Natural killer cell treated with Interleukin-12 subunit alpha and Interleukin-12 subunit beta and Interleukin-15 and Interleukin-18, amount 100 ng/mL, for 72 hours (primary cell): Measurements from ENCODE around the gene TRPM7. TPM values are rescaled to one million over a fixed set of nuclear protein-coding genes. Genes with fewer than 3 reads are reported as not detected.
"Not testable (repeated sequence)": the region's sequence is repeated elsewhere in the genome, so short reads cannot be mapped to it uniquely, and the experiment has no call there.

Experiments used
- ATAC-seq, 2 donors: fragments of 150-1000 bp; cut with Tn5 transposase in 1 of 2; sonication (Bioruptor Pico), chemical (Tn5 transposase) in 1 of 2; 2 replicates each; pipeline ENCODE4 v1.10.0; 2021
- DNase-seq: peaks from one replicate; pipeline ENCODE4 v3.0.0; 2022; ENCODE audit warnings: low spot score
- H3K27ac Mint-ChIP-seq, 2 donors: 1 replicate in 1 of 2; 2 replicates in 1 of 2; pipeline ENCODE4 v1.8.0; 2022; ENCODE audit warnings: mixed read lengths in 2 of 2, mild to moderate bottlenecking in 1 of 2, moderate library complexity in 1 of 2
- H3K27me3 Mint-ChIP-seq, 2 donors: 1 replicate in 1 of 2; 2 replicates in 1 of 2; pipeline ENCODE4 v1.8.0; 2022; ENCODE audit warnings: mixed read lengths in 2 of 2
- H3K36me3 Mint-ChIP-seq: one replicate; pipeline ENCODE4 v1.8.0; 2022; ENCODE audit warnings: mixed read lengths
- H3K4me1 Mint-ChIP-seq, 2 donors: 1 replicate in 1 of 2; 2 replicates in 1 of 2; pipeline ENCODE4 v1.8.0; 2022; ENCODE audit warnings: low read depth in 2 of 2, mixed read lengths in 2 of 2, mild to moderate bottlenecking in 1 of 2
- H3K4me3 Mint-ChIP-seq: one replicate; pipeline ENCODE4 v1.8.0; 2022; ENCODE audit warnings: mixed read lengths
- H3K9me3 Mint-ChIP-seq: 2 replicates; pipeline ENCODE4 v1.8.0; 2022; ENCODE audit warnings: mixed read lengths
- total RNA-seq, 2 donors: library from RNA; stranded (reverse); gene quantifications; one replicate each; pipeline ENCODE4 v1.2.3, GENCODE V29; 2022

Gene TRPM7
- total RNA-seq, 2 donors from 2014 or later, result 31.7 to 64.0 TPM

DNA sequence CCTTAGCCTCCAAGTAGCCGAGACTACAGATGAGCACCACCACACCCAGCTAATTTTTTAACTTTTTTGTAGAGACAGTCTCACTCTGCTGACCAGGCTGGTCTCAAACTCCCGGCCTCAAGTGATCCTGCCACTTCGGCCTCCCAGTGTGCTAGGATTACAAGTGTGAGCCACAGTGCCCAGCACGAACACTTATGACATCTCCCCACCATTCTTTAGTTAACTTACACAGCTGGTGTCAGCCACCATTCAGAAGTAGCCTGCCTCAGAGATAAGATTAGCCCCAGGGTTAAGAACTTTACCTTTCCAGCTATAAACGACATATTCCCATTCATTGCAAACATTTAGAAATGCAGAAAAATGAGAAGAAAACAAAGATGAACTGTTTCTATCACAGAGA, 58.2 kb downstream of the TRPM7 start:
- peaks cover 14% of the 10 kb centered on the region for H3K36me3 Mint-ChIP-seq
- H3K9me3 Mint-ChIP-seq, result no peaks in the 10 kb centered on the region
- no peaks in the 10 kb centered on the region for H3K27me3 Mint-ChIP-seq
- H3K4me3 Mint-ChIP-seq, result no peak overlapping the region
- DNase-seq (no peak), ATAC-seq (no peak)
- peaks cover 3 to 7% of the 10 kb centered on the region in 2 donors for H3K4me1 Mint-ChIP-seq
- H3K27ac Mint-ChIP-seq, result no peak overlapping the region

- no peak for DNase-seq
- Mint-ChIP-seq H3K4me3 (no peak overlapping the region), H3K36me3 (peaks cover 15% of the 10 kb centered on the region), H3K9me3 (no peaks in the 10 kb centered on the region), H3K27ac (peak overlapping the region; percentile 0 to 8), H3K27me3 (no peaks in the 10 kb centered on the region), H3K4me1 (peaks cover 3 to 7% of the 10 kb centered on the region in 2 donors)
- no peak for ATAC-seq
Measured at GRCh38 chr15:50627351-50628055, 59.1 kb downstream of the TRPM7 start.

- Mint-ChIP-seq H3K4me3 (no peak overlapping the region), H3K9me3 (no peaks in the 10 kb centered on the region), H3K4me1 (peaks cover 3 to 7% of the 10 kb centered on the region in 2 donors), H3K27me3 (no peaks in the 10 kb centered on the region), H3K27ac (peak overlapping the region in 1 of 2 donors; percentile 8), H3K36me3 (peaks cover 15% of the 10 kb centered on the region)
- no peak for DNase-seq
- ATAC-seq, result no peak
Measured at GRCh38 chr15:50624616-50625168, 61.9 kb downstream of the TRPM7 start.

GRCh38 chr15:50622361-50622943, 64.1 kb downstream of the TRPM7 start:
- not testable (repeated sequence) for H3K27me3 Mint-ChIP-seq, H3K27ac Mint-ChIP-seq, H3K4me1 Mint-ChIP-seq, H3K9me3 Mint-ChIP-seq, DNase-seq, H3K4me3 Mint-ChIP-seq, ATAC-seq
- H3K36me3 Mint-ChIP-seq, result peaks cover 12% of the 10 kb centered on the region

- not testable (repeated sequence) for H3K27ac Mint-ChIP-seq, H3K9me3 Mint-ChIP-seq, H3K36me3 Mint-ChIP-seq, DNase-seq, ATAC-seq, H3K27me3 Mint-ChIP-seq, H3K4me1 Mint-ChIP-seq, H3K4me3 Mint-ChIP-seq
Measured at GRCh38 chr15:50616960-50617359, 69.6 kb downstream of the TRPM7 start.

DNA sequence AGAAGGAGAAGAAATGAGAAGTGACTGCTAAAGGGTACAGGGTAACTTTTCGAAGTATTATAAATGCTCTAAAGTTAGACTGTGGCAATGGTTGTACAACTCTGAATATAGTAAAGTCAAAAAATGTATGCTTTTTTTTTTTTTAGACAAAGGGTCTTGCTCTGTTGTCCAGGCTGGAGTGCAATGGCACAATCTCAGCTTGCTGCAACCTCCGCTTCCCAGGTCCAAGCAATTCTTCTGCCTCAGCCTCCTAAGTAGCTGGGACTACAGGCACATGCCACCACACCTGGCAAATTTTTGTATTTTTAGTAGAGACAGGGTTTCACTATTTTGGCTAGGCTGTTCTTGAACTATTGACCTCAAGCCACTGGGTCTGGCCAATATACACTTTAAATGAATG, 70.0 kb downstream of the TRPM7 start:
- not testable (repeated sequence) for H3K4me1 Mint-ChIP-seq, H3K27ac Mint-ChIP-seq, H3K27me3 Mint-ChIP-seq, H3K36me3 Mint-ChIP-seq, ATAC-seq, H3K9me3 Mint-ChIP-seq, H3K4me3 Mint-ChIP-seq, DNase-seq

- no peak for DNase-seq
- no peaks in the 10 kb centered on the region for H3K9me3 Mint-ChIP-seq
Measured at GRCh38 chr15:50613600-50613999, 73.0 kb downstream of the TRPM7 start.

DNA sequence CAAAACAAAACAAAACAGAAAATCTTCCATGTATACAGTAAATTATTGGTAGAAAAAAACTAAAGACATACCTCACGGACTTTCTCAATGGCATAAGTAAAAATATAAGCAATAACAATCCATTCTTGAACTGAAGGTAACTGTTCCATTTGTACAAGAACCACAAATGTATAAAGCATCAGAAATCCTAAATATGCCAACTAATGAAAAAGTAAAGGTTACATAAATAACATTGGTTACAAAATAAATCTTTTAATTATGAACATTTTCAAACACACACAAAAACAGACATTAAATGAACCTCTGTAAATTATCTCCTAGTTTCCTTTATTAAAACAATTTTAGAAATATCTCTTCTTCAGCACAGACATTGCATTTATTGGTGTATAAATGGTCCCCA, 79.5 kb downstream of the TRPM7 start:
- no peaks in the 10 kb centered on the region for H3K4me1 Mint-ChIP-seq
- DNase-seq (no peak), ATAC-seq (no peak)
- H3K27me3 Mint-ChIP-seq, result no peaks in the 10 kb centered on the region
- H3K4me3 Mint-ChIP-seq, result no peak overlapping the region
- no peak overlapping the region for H3K27ac Mint-ChIP-seq
- H3K36me3 Mint-ChIP-seq, result peaks cover 25% of the 10 kb centered on the region
- H3K9me3 Mint-ChIP-seq, result peaks cover 3% of the 10 kb centered on the region

More at GRCh38 chr15:50613600-50613999, 73.0 kb downstream of the TRPM7 start:
- Mint-ChIP-seq H3K4me1 (no peaks in the 10 kb centered on the region), H3K27me3 (no peaks in the 10 kb centered on the region), H3K4me3 (no peak overlapping the region), H3K36me3 (peaks cover 15% of the 10 kb centered on the region), H3K27ac (no peak overlapping the region)
- no peak for ATAC-seq

DNA sequence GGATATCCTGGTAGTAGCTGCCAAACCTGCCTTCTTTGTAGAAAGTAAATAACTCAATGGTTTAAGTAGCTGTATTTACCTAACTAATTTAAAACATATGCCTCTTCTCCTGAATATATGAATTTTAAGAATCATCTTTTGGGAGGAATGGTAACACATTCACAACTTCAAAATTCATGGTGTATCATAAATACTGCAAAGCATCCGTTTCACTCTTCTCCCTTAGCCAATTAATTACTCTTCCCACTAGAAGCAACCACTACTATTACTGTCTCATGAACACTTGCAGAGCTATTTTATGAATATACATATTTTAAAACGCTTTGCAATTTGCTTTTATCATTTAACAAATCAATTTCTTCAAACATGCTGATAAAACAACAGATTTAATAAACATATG, 81.1 kb downstream of the TRPM7 start:
- peaks cover 3% of the 10 kb centered on the region for H3K9me3 Mint-ChIP-seq
- ATAC-seq (no peak), DNase-seq (no peak)
- no peak overlapping the region for H3K4me3 Mint-ChIP-seq
- H3K27ac Mint-ChIP-seq, result no peak overlapping the region
- no peaks in the 10 kb centered on the region for H3K27me3 Mint-ChIP-seq
- H3K36me3 Mint-ChIP-seq, result peaks cover 16% of the 10 kb centered on the region
- H3K4me1 Mint-ChIP-seq, result no peaks in the 10 kb centered on the region

DNA sequence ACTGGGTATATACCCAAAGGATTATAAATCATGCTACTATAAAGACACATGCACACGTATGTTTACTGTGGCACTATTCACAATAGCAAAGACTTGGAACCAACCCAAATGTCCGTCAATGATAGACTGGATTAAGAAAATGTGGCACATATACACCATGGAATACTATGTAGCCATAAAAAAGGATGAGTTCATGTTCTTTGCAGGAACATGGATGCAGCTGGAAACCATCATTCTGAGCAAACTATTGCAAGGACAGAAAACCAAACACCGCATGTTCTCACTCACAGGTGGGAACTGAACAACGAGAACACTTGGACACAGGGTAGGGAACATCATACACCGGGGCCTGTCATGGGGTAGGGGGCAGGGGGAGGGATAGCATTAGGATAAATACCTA, 84.6 kb downstream of the TRPM7 start:
- not testable (repeated sequence) for H3K9me3 Mint-ChIP-seq, H3K27me3 Mint-ChIP-seq, ATAC-seq, H3K27ac Mint-ChIP-seq, H3K4me3 Mint-ChIP-seq, DNase-seq, H3K4me1 Mint-ChIP-seq
- peaks cover 10% of the 10 kb centered on the region for H3K36me3 Mint-ChIP-seq

DNA sequence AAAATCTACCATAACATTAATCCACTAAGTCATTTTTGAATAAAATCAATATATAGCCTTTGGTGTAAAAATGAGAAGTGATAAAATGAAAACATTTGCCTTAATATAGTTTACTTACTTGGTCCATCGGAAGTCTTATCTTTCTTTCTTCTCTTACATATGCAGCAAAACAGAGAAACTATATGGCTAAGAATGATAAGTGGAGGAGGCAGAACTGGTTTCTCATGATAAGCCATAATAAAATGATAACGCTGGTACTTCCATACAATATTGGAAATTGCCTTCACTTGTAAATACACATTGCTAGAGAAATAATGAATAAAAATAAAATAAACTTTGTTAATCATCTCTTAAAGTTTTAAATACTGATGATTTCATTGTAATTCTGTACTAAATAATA, 92.3 kb downstream of the TRPM7 start:
- ATAC-seq (no peak), DNase-seq (no peak)
- no peaks in the 10 kb centered on the region for H3K27me3 Mint-ChIP-seq
- no peaks in the 10 kb centered on the region for H3K4me1 Mint-ChIP-seq
- H3K9me3 Mint-ChIP-seq, result no peaks in the 10 kb centered on the region
- H3K4me3 Mint-ChIP-seq, result no peak overlapping the region
- peaks cover 19% of the 10 kb centered on the region for H3K36me3 Mint-ChIP-seq
- H3K27ac Mint-ChIP-seq, result peak overlapping the region in 1 of 2 donors; percentile 60

- H3K36me3 Mint-ChIP-seq, result peaks cover 22% of the 10 kb centered on the region
- no peak for ATAC-seq
- no peaks in the 10 kb centered on the region for H3K9me3 Mint-ChIP-seq
- H3K4me3 Mint-ChIP-seq, result no peak overlapping the region
- DNase-seq, result no peak
- H3K4me1 Mint-ChIP-seq, result no peaks in the 10 kb centered on the region
- peak overlapping the region in 1 of 2 donors; percentile 60 for H3K27ac Mint-ChIP-seq
- no peaks in the 10 kb centered on the region for H3K27me3 Mint-ChIP-seq
Measured at GRCh38 chr15:50593761-50594160, 92.8 kb downstream of the TRPM7 start.

DNA sequence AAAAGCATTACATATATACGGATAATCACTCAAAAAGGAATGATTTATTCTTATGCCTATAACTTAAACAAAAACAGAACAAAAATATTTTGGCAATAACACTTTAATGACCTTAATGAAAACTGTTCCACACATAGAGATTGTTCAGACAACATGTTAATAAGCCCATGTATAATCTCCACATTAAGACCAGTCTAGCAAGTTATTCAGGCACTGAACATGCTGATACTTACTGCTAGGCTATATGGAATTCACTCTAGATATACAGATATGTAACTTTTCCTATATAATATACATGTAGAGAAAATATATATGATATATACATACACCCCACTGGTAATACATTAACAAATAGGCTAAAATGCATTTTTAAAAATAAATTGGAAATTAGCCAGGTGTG, 96.3 kb downstream of the TRPM7 start:
- Mint-ChIP-seq H3K4me1 (no peaks in the 10 kb centered on the region), H3K9me3 (no peaks in the 10 kb centered on the region), H3K27me3 (no peaks in the 10 kb centered on the region), H3K36me3 (peaks cover 36% of the 10 kb centered on the region), H3K4me3 (no peak overlapping the region), H3K27ac (no peak overlapping the region)
- no peak for ATAC-seq
- no peak for DNase-seq

GRCh38 chr15:50577492-50577891, 109.1 kb downstream of the TRPM7 start:
- Mint-ChIP-seq H3K4me3 (no peak overlapping the region), H3K27me3 (no peaks in the 10 kb centered on the region), H3K27ac (no peak overlapping the region), H3K9me3 (no peaks in the 10 kb centered on the region), H3K36me3 (peaks cover 11% of the 10 kb centered on the region), H3K4me1 (no peaks in the 10 kb centered on the region)
- no peak for DNase-seq
- no peak for ATAC-seq
